ENCODE data around the gene LCT.
A peak's percentile ranks its signal among the peaks of the same experiment; 100 is the strongest.

Gene LCT

GRCh38 chr2:135741395-135742324, 95.3 kb downstream of the LCT start, which contains the start of gene UBXN4:
UBXN4 (plus strand) TSS chr2:135741855; CDS start chr2:135741930, 75 bp downstream.
- DNase-seq = peak; percentile 94

DNA sequence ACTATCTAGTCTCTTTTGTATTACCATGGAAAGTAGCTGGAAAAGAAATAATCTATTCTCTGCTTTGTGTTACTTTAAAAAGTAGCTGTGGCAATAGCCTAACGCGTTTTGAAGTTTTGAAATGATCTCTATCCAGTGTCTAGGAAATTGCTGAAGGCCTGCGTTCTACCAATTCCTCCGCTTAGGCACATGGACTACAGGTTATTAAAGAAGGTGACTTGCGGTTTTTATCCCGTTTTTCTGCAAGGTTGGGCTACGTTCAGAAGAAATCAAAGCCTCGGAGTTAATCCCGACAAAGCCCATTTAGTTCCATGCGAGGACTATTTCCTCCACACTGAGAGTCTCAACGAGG, 96.0 kb downstream of the LCT start:
- no peak for DNase-seq

DNA sequence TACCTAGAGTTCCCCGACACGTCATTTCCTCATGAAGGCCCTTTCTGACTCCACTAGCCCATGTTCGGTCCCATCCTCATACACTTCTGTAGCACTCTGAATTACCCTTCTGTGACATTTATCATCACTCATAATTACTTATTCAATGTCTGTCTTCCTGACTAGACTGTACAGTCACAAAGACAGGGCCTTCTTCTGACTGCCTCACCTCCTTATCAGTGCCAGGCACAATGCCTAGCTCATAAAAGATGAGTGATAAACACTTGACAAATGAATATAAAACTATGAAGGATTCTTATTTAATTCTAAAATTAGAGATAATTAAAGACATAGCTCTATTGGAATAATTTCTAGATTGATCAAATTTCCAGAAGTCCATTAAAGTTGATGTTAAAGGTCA, 96.8 kb downstream of the LCT start:
- no peak for DNase-seq

All from activated gamma-delta T cell (primary cell).